Measurements from ENCODE around the gene UBAP2.

The UBAP2 gene

DNA sequence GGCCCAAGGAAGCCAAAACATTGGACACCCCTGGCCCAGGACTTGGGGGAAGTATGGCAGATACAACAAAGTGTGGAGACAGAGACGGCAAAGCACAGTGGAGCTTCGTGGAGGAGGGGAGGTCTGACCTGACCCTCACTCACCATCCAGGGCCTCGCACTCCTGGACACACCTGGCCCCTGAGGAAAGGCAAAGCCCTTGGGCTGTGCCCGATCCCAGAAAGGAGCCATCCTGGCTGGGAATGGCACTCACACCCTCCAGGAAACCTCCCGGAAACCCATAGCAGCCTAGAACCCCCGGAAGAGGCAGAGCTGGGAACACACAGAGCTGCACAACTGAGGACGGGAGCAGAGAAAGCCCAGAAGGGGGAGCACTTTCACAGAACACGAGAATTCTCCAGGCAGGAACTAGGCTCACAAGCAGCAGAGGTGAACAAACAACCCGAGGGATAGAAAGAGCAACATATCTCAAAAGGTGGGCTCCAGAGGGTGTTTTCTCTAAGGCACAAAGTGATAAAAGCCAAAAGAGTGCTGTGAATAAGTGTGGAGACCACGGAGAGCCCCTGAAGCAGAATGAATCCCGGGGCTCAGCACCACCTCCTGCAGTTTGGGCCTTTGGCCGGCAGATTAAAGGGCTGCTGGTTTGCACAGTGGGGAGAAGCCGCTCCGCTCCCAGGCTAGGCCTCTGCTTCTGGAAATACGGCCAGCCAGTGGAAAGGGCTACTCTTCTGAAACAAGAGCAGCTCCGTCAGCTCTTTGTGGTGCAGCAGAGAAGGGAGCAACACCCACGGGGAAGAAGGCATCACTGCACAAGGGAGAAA lies 123.5 kb downstream of the UBAP2 start:
- TF ChIP-seq EZH2phosphoT487 (IDR thresholded peaks at IDR 0.05; ENCODE audit: borderline replicate concordance, low read length) (no peak), CTCF (IDR thresholded peaks at IDR 0.05; ENCODE audit: low read depth, low read length, poor library complexity, severe bottlenecking) (peak; percentile 85)
- H3K27me3 ChIP-seq (ENCODE audit: control insufficient read depth, low read length): no peaks in the 10 kb centered on the region
- H3F3A ChIP-seq (ENCODE audit: control insufficient read depth, insufficient read depth): peaks cover 8% of the 10 kb centered on the region
- peaks cover 4% of the 10 kb centered on the region; the same call in 1 of the 2 replicates for H3K79me2 ChIP-seq (ENCODE audit: control insufficient read depth, low read length)
- no peaks in the 10 kb centered on the region for H3K9me3 ChIP-seq (ENCODE audit: control insufficient read depth, insufficient read depth, low read length)
- no peaks in the 10 kb centered on the region for H4K20me1 ChIP-seq (ENCODE audit: control insufficient read depth, insufficient read depth, low read depth, low read length)
- no peaks in the 10 kb centered on the region for H3K9me2 ChIP-seq (replicated peaks; ENCODE audit: control insufficient read depth, low read length)
- peaks cover 15% of the 10 kb centered on the region for H3K4me1 ChIP-seq (ENCODE audit: control insufficient read depth, low read length)
- H3K27ac ChIP-seq (ENCODE audit: low read depth, low read length): no peak overlapping the region
- no peak overlapping the region for H3K4me2 ChIP-seq (ENCODE audit: low read length)
- no peak overlapping the region for H3K4me3 ChIP-seq (ENCODE audit: low read length)
- peaks cover 96% of the 10 kb centered on the region for H3K36me3 ChIP-seq (ENCODE audit: control insufficient read depth, low read length)

GRCh38 chr9:33923998-33924701 lies 124.5 kb downstream of the UBAP2 start:
- peaks cover 4% of the 10 kb centered on the region; the same call in 1 of the 2 replicates for H3K79me2 ChIP-seq (ENCODE audit: control insufficient read depth, low read length)
- H3K36me3 ChIP-seq (ENCODE audit: control insufficient read depth, low read length): peaks cover 99% of the 10 kb centered on the region
- no peak overlapping the region for H3K27ac ChIP-seq (ENCODE audit: low read depth, low read length)
- H3F3A ChIP-seq (ENCODE audit: control insufficient read depth, insufficient read depth): peaks cover 18% of the 10 kb centered on the region
- no peaks in the 10 kb centered on the region for H3K9me2 ChIP-seq (replicated peaks; ENCODE audit: control insufficient read depth, low read length)
- H4K20me1 ChIP-seq (ENCODE audit: control insufficient read depth, insufficient read depth, low read depth, low read length): no peaks in the 10 kb centered on the region
- H3K27me3 ChIP-seq (ENCODE audit: control insufficient read depth, low read length): no peaks in the 10 kb centered on the region
- no peak overlapping the region for H3K4me2 ChIP-seq (ENCODE audit: low read length)
- no peak overlapping the region for H3K4me3 ChIP-seq (ENCODE audit: low read length)
- TF ChIP-seq CTCF (IDR thresholded peaks at IDR 0.05; ENCODE audit: low read depth, low read length, poor library complexity, severe bottlenecking): no peak
- TF ChIP-seq EZH2phosphoT487 (IDR thresholded peaks at IDR 0.05; ENCODE audit: borderline replicate concordance, low read length): no peak
- peaks cover 25% of the 10 kb centered on the region for H3K4me1 ChIP-seq (ENCODE audit: control insufficient read depth, low read length)
- no peaks in the 10 kb centered on the region for H3K9me3 ChIP-seq (ENCODE audit: control insufficient read depth, insufficient read depth, low read length)

DNA sequence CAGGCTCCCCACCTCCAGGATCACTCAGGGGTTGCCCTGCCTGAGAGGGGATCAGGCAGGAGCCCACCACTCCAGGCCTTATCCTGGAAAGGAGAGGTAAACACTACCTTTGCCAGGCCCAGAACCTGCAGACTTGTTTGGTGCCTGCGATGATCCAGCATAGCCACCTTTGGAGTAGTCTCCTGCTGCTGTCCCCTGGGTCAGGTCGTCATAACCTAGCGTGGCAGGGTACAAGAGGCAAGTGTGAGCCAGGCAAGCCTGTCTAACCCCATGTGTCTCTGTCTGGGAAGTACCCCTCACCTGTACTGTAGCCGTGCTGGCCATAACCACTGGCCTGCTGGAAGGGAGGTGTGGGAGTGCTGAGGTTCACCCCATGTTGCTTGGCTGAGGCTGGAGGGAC lies 125.6 kb downstream of the UBAP2 start:
- Histone ChIP-seq H3K36me3 (ENCODE audit: control insufficient read depth, low read length) (peaks cover 99% of the 10 kb centered on the region), H3K79me2 (ENCODE audit: control insufficient read depth, low read length) (peaks cover 4% of the 10 kb centered on the region; the same call in 1 of the 2 replicates), H3F3A (ENCODE audit: control insufficient read depth, insufficient read depth) (peaks cover 19% of the 10 kb centered on the region), H3K27me3 (ENCODE audit: control insufficient read depth, low read length) (no peaks in the 10 kb centered on the region), H3K4me2 (ENCODE audit: low read length) (no peak overlapping the region), H3K9me2 (replicated peaks; ENCODE audit: control insufficient read depth, low read length) (no peaks in the 10 kb centered on the region), H3K27ac (ENCODE audit: low read depth, low read length) (no peak overlapping the region), H3K4me1 (ENCODE audit: control insufficient read depth, low read length) (peaks cover 29% of the 10 kb centered on the region), H3K9me3 (ENCODE audit: control insufficient read depth, insufficient read depth, low read length) (no peaks in the 10 kb centered on the region), H4K20me1 (ENCODE audit: control insufficient read depth, insufficient read depth, low read depth, low read length) (no peaks in the 10 kb centered on the region), H3K4me3 (ENCODE audit: low read length) (no peak overlapping the region)
- TF ChIP-seq CTCF (IDR thresholded peaks at IDR 0.05; ENCODE audit: low read depth, low read length, poor library complexity, severe bottlenecking): no peak
- TF ChIP-seq EZH2phosphoT487 (IDR thresholded peaks at IDR 0.05; ENCODE audit: borderline replicate concordance, low read length): no peak
